ENCODE data around the gene APOF. TPM values are rescaled to one million over a fixed set of nuclear protein-coding genes. Genes with fewer than 3 reads are reported as not detected.

The APOF gene
- total and polyA plus RNA-seq, 2 of the 13 experiments (the other 11 are each of a cell fraction or from before 2014, with no cell fraction given): 3.3 to 23.9 TPM

DNA sequence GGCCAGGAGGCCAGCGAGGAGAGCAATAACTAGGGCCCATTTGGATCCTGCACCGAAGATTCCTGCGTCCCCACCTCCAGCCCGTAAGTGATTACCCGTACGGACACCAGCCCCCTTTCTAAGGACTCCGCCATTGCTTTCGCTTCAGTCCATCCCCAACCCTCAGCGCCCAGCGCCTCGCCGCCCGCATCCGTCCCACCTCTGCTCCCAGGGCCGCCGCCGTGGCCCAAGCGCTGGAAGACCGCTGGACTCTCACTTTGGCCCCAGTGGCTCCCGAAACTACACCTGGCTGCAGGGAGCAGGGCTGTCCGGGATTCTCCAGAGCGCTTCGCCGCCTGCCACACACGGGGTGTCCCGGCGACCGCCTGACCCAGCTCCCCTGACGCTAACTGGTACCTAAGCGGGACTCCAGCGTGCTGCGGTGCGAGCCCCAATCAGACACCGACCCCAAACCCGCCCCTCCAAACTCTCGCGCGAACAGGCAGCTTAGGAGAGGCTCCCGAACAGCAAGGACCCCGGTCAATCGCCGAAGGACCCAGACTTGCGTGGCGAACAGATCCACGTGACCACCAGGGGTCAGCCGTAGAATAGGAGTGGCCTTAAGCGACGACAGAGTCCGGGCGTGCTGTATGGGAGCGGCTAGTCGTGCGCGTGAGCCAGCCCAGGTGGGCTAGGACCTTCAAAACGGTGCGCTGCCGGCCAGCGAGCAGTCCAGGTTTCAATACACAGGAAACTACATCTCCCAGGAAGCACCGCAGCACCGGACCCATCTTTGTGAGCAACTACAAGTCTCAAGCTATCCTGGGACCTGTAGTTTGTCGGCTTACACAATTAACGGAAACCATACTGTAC, 46.8 kb downstream of the APOF start, which contains the start of gene CNPY2 (continued):
- TF ChIP-seq ZBTB10 (CRISPR knock-in tag; IDR thresholded peaks at IDR 0.05; ENCODE audit: borderline replicate concordance): 0 out of 2 replicates have a peak, but pooled peaks have one; percentile 46
- peak; percentile 92 for TF ChIP-seq HIVEP1 (CRISPR knock-in tag; IDR thresholded peaks at IDR 0.05)
- no peak for TF ChIP-seq ZNF20 (CRISPR knock-in tag; IDR thresholded peaks at IDR 0.05)
- TF ChIP-seq, protein P1, sequence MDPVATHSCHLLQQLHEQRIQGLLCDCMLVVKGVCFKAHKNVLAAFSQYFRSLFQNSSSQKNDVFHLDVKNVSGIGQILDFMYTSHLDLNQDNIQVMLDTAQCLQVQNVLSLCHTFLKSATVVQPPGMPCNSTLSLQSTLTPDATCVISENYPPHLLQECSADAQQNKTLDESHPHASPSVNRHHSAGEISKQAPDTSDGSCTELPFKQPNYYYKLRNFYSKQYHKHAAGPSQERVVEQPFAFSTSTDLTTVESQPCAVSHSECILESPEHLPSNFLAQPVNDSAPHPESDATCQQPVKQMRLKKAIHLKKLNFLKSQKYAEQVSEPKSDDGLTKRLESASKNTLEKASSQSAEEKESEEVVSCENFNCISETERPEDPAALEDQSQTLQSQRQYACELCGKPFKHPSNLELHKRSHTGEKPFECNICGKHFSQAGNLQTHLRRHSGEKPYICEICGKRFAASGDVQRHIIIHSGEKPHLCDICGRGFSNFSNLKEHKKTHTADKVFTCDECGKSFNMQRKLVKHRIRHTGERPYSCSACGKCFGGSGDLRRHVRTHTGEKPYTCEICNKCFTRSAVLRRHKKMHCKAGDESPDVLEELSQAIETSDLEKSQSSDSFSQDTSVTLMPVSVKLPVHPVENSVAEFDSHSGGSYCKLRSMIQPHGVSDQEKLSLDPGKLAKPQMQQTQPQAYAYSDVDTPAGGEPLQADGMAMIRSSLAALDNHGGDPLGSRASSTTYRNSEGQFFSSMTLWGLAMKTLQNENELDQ (CRISPR knock-in tag; IDR thresholded peaks at IDR 0.05; ENCODE audit: borderline replicate concordance): no peak
- peak; percentile 93 for TF ChIP-seq SAP130 (CRISPR knock-in tag; IDR thresholded peaks at IDR 0.05; ENCODE audit: low read depth)
- TF ChIP-seq ZNF546 (CRISPR knock-in tag; conservative IDR thresholded peaks at IDR 0.05): no peak
- TF ChIP-seq WIZ (CRISPR knock-in tag; IDR thresholded peaks at IDR 0.05): no peak
- no peak for TF ChIP-seq ZNF333 (CRISPR knock-in tag; IDR thresholded peaks at IDR 0.05; ENCODE audit: borderline replicate concordance)
- TF ChIP-seq, protein P2, sequence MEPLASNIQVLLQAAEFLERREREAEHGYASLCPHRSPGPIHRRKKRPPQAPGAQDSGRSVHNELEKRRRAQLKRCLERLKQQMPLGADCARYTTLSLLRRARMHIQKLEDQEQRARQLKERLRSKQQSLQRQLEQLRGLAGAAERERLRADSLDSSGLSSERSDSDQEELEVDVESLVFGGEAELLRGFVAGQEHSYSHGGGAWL (CRISPR knock-in tag; IDR thresholded peaks at IDR 0.05): peak; percentile 24; the same call in 1 of the 2 replicates
- TF ChIP-seq, protein P3, sequence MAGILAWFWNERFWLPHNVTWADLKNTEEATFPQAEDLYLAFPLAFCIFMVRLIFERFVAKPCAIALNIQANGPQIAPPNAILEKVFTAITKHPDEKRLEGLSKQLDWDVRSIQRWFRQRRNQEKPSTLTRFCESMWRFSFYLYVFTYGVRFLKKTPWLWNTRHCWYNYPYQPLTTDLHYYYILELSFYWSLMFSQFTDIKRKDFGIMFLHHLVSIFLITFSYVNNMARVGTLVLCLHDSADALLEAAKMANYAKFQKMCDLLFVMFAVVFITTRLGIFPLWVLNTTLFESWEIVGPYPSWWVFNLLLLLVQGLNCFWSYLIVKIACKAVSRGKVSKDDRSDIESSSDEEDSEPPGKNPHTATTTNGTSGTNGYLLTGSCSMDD (CRISPR knock-in tag; IDR thresholded peaks at IDR 0.05): no peak; the same call in 1 of the 2 replicates
- no peak for TF ChIP-seq KIAA2018 (CRISPR knock-in tag; IDR thresholded peaks at IDR 0.05; ENCODE audit: borderline replicate concordance)
- no peak for TF ChIP-seq SNAPC5 (CRISPR knock-in tag; IDR thresholded peaks at IDR 0.05; ENCODE audit: borderline replicate concordance)
